HG03060 (cell line): ENCODE results near the gene DNM3.

Experiments used
- ATAC-seq: cut with Tn5 transposase; IDR thresholded peaks from one replicate; pipeline ENCODE4 v1.9.1; 2021; ENCODE audit warnings: low read depth, moderate number of reproducible peaks; ENCODE audit not compliant: unreplicated experiment

Gene DNM3

GRCh38 chr1:172398970-172399755 is 557.9 kb downstream of the DNM3 start:
- ATAC-seq, result no peak

GRCh38 chr1:172399756-172400721 is 558.7 kb downstream of the DNM3 start:
- no peak for ATAC-seq

- ATAC-seq, result no peak
Measured at GRCh38 chr1:172400722-172401105, 559.4 kb downstream of the DNM3 start.

- no peak for ATAC-seq
Measured at GRCh38 chr1:172401477-172401876, 560.2 kb downstream of the DNM3 start.

GRCh38 chr1:172401892-172402291 is 560.6 kb downstream of the DNM3 start:
- ATAC-seq, result no peak

- ATAC-seq, result no peak
Measured at GRCh38 chr1:172402878-172403569, 561.7 kb downstream of the DNM3 start.

GRCh38 chr1:172404121-172404520 is 562.8 kb downstream of the DNM3 start:
- ATAC-seq, result no peak

GRCh38 chr1:172405912-172406311 is 564.6 kb downstream of the DNM3 start:
- ATAC-seq, result no peak

- ATAC-seq, result no peak
Measured at GRCh38 chr1:172406968-172407367, 565.7 kb downstream of the DNM3 start.

- no peak for ATAC-seq
Measured at GRCh38 chr1:172408958-172409357, 567.7 kb downstream of the DNM3 start.

GRCh38 chr1:172410027-172410426 is 568.7 kb downstream of the DNM3 start:
- ATAC-seq, result no peak

- ATAC-seq, result no peak
Measured at GRCh38 chr1:172411791-172412338, 570.6 kb downstream of the DNM3 start.

GRCh38 chr1:172414331-172414730 is 573.0 kb downstream of the DNM3 start:
- no peak for ATAC-seq

GRCh38 chr1:172416496-172417035 is 575.3 kb downstream of the DNM3 start:
- ATAC-seq, result no peak

- ATAC-seq, result no peak
Measured at GRCh38 chr1:172417557-172417956, 576.3 kb downstream of the DNM3 start.

GRCh38 chr1:172420385-172420784 is 579.1 kb downstream of the DNM3 start, which contains the start of gene C1orf105:
Gene C1orf105, plus strand, starts transcription at chr1:172420685. Its CDS starts 201 bp downstream, at chr1:172420886.
- ATAC-seq, result no peak

- ATAC-seq, result no peak
Measured at GRCh38 chr1:172421974-172422604, 580.8 kb downstream of the DNM3 start.

- no peak for ATAC-seq
Measured at GRCh38 chr1:172423336-172423735, 582.0 kb downstream of the DNM3 start.

- ATAC-seq, result no peak
Measured at GRCh38 chr1:172425339-172425738, 584.0 kb downstream of the DNM3 start.

GRCh38 chr1:172427191-172427590 is 585.9 kb downstream of the DNM3 start:
- no peak for ATAC-seq
